GM21529 (cell line): ENCODE results near the gene NPIPB8.
"Not testable (repeated sequence)": the region's sequence is repeated elsewhere in the genome, so short reads cannot be mapped to it uniquely, and the experiment has no call there.

Experiments used
- ATAC-seq: cut with Tn5 transposase; IDR thresholded peaks from one replicate; pipeline ENCODE4 v1.9.1; 2021; ENCODE audit not compliant: unreplicated experiment

The NPIPB8 gene

DNA sequence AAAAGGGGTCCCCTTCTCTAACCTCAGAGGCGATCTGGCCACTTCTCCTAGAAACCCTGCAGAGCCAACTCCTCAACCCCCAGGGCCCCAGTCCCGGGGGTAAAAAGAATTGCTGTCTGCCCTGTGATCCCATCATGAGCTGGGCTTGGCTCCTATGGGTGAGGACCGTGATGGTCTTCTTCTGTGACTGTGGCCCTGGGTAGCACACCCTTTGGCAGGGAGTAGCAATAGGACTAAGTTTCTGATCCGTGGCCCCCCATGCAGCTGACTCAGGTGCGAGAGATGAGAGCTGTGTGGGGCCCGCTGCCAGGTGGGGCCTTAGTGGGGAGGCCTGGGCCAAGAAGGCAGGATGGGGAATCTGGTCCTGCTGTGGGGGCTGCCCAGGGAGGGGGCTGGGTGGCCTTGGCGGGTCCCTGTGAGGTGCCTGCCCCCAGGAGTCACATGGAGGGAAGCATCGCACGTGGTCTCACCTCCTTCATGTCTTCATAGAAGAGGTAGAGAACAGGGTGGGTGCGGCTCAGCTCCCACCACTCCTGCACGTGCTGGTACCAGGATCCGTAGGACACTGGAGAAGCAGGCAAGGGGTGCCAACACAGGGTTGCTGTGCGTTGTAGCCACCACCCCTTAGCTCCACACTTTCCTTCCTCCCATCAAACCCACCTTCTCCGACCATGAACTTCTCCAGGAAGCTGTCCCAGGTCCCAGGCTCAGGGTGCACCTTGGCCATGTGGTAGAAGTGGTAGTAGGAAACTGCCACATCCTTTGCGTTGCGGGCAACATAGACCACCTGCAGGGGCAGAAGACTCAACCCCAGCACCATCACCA, 31.4 kb upstream of the NPIPB8 start:
- ATAC-seq, result no peak

DNA sequence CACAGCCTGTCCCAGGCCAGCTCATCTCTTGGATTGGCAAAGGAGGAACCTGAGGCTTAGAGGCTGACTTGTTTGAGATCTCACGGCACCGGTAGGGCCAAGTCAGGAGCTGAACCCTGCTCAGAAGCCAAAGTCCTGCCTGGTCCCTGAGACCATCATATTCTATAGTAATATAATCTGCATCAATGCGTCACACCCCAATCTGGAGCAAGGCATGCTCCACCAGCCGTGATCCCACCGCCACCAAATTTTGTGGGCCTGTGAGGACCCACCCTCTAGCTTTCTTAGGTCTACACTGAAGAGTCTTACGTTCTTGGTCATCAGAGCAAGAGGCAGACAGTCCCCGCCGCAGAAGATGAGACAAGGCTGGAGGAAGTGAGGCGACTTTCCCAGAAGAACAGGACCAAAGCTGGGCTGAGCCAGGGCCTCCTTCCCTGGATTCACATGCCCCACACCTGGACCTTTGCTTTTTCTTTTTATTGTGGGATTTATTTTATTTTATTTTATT, 30.7 kb upstream of the NPIPB8 start:
- ATAC-seq, result no peak

DNA sequence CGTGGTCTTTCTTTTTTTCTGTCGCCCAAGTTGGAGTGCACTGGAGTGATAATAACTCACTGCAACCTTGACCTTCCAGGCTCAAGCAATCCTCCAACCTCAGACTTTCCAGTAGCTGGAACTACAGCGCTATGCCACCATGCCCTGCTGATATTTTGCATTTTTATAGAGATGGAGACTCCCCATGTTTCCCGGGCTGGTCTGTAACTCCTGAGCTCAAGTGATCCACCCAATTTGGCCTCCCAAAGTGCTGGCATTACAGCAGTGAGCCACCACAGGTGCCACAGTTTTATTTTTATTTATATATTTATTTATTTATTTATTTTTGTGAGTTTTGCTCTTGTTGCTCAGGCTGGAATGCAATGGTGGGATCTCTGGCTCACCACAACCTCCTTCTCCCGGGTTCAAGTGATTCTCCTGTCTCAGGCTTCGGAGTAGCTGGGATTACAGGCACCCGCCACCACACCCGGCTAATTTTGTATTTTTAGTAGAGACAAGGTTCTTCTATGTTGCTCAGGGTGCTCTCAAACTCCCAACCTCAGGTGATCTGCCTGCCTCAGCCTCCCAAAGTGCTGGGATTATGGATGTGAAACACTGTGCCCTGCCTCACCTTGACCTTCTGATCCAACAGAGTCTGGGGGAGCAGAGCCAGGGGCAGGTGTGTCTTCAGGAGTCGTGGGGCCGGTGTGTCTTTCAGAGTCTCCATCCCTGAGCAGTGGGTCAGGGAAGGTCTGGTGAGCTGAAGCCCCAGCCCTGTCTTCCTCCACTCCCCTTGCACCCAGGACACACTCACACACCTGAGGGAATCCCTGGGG, 30.0 kb upstream of the NPIPB8 start:
- ATAC-seq, result not testable (repeated sequence)

DNA sequence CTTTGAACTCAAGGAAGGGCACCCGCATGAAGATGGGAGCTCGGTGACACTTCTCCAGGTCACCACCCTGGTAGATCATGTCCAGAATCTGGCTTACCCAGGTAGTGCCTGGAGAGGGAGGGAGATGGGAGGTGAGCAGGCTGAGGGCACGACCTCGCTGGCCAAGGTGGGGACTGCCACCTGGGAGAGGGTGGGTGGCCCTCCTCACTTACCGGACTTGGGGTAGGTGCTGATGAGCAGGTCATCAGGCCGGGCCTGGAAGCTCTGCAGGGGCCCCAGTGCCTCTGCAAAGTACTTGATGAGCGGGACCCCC, 29.4 kb upstream of the NPIPB8 start:
- not testable (repeated sequence) for ATAC-seq

DNA sequence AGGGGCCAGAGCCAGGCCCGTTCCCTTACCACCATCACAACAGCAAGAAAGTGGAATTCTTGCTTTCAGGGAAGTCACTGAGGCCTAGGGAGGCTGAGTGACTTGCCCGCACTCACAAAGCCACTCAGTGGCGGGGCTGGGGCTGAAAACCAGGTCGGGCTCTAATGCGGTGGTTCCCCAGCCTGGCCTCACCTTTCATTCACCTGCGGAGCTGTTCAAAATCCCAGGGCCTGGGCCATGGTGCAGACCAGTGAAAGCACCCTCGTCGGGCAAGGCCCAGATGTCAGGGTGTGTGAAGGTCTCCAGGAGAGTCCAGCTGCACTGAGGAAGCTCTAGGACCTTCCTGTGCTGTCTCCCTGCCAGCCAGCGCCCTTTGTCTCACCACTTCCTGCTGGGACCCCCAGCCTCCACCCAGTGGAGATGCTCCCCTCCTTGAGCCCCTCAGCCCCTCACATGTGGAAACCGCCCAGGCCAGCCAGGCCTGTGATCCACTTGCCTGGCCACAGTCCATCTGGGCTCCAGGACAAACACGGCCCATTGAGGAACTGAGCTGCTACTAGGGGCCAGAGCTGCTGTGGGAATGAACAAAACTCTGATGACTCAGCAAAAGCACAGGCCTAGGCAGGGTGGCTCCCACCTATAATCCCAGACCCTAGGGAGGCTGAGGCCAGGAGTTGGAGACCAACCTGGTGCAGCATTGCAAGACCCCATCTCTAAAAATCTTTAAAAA, 28.8 kb upstream of the NPIPB8 start:
- ATAC-seq, result not testable (repeated sequence)

DNA sequence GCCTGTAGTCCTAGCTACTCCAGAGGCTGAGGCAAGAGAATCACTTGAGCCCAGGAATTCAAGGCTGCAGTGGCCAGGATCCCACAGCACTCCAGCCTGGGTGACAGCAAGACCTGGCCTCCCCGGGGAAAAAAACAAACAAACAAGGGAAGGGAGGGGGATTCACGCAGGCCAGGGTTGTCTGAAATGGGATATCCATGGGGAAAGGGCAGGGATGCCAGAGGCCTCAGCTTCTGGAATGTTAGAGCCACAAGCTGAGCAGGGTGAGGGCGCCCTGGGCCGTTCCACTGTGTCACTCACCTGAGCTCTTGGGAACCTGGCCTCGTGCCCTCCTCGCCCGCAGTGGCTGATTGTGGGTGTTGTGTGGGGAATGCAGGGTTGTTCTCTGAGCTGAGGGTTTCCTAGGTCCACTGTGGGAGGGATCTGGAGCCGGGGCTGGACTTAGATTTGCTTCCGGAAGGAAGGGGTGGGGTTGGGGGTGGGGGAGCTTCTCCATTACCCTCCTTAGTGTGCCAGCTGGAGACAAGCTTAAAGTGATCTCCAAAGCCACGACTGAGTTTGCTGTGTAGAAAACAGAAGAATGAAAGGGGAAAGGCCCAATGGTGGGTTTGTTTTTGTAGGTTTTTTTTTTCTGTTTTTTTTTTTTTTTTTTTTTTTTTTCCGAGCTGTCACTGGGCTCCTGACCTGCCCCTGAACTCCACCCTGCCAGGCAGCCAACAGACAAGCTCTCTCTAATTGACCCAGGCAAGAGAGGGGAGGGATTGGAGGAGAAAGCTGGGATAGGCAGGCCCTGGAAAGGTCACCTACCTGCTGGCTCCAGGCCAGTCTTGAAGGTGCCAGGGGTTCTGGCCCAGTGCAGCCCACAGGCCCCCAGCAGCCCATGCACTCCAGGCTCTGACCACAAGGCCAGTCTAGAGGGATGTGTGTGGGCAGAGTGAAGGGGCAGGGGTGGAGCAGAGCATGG, 28.0 kb upstream of the NPIPB8 start, which contains the start of gene SULT1A1:
SULT1A1 (minus strand) TSS at position 414 of the 964 bp plus-strand sequence. CDS start 1,189 bp downstream, outside the sequence.
- no peak for ATAC-seq

DNA sequence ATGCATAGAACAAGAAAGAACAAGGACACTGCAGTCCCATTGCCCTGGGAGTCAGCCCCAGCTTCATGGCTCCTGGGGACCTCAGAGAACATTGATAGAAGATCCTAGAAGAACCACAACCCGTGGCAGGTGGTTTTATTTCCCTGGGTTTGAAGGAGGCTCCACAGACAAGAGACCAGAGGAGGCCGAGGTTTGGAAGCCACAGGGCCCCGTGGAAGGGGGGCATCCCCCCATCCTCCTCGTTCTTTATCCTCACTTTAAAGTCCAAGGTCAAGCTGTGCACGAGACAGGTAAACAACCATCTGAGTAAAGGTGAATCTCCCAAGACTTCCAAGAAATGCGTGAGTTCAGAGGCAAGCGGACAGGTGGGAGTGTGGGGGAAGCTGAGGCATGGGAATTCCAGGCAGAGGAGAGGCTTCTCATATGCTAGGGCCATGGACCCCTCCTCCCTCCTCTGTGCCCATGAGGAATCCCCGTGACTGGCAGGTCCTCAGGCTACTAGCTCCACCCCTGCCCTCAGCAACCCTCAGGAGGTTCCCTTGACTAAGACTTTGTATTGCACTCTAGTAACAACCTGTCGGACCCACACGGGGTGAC, 27.2 kb upstream of the NPIPB8 start:
- no peak for ATAC-seq

DNA sequence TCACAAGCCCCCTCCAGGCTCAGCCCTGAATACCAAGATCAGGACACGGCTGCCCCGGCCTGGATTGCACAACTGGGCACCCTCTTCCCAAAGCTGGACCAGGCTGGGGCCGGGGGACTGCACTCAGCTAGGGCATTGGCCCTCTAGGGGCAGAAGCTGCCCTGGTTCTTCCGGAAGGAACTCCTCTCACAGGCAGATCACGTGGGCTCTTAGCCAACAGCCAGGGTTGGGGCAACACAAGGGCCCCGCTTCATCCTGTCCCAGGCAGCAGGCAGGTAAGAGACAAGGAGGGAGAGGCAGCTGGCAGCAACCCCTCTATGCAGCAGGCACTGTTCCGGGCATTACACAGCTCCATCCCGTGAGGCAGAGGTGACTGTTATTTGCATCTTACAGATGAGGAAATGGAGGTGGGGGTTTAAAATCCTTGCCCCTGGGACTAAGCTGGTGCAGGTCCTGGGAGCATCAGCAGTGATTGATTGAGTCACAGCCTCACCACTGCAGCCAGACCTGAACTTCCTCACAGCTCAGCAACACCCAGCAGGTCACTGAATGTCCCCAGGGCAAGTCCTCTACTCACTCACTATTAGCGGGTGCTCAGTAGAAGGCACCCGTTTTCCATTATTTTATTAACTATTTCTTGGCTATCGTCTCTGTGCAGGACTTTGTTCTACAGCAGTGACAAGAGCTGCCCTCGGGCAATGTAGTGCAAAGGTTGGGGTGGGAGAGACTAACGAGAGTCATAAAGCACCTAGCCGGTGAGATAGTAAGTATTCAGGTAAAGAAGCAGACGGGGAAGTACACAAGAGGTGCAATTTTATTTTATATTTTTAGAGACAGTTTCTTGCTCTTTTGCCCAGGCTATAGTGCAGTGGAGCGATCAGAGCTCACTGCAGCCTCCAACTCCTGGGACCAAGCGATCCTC, 25.2 kb upstream of the NPIPB8 start:
- peak; percentile 72 for ATAC-seq

DNA sequence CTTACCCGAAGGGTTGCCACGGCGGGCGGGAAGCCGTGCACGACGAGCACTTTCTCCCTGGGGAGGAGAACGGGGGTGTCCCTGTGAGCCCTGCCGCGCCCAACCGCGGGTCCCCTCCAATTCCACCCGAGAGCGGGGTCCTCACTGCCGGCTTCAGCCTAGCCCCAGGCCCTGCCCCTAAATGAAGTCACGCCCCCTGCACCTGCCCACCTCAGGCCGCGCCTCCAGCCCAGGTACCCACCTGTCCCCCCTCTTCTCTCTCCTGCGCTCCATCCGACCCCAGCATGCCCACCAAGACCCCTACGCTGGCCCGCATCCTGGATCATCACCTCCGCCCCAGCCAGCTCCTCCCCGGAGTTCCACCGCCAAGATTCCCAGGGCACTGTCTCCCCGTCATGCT, 24.0 kb upstream of the NPIPB8 start:
- ATAC-seq, result not testable (repeated sequence)

DNA sequence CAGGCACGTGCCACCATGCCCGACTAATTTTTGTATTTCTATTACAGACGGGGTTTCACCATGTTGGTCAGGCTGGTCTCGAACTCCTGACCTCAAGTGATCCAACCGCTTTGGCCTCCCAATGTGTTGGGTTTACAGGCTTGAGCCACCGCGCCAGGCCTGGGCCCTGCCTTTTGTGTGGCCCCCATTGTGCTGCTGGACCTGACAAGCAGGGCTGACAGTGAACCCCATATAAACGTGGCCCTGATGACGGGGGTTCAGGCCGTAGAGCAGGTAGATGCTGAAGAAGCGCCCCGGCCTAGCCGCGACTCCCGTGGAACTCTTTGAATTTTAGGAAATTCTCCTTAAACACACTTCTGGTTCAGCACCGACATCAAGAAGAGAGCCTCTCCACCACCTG, 23.3 kb upstream of the NPIPB8 start:
- not testable (repeated sequence) for ATAC-seq

DNA sequence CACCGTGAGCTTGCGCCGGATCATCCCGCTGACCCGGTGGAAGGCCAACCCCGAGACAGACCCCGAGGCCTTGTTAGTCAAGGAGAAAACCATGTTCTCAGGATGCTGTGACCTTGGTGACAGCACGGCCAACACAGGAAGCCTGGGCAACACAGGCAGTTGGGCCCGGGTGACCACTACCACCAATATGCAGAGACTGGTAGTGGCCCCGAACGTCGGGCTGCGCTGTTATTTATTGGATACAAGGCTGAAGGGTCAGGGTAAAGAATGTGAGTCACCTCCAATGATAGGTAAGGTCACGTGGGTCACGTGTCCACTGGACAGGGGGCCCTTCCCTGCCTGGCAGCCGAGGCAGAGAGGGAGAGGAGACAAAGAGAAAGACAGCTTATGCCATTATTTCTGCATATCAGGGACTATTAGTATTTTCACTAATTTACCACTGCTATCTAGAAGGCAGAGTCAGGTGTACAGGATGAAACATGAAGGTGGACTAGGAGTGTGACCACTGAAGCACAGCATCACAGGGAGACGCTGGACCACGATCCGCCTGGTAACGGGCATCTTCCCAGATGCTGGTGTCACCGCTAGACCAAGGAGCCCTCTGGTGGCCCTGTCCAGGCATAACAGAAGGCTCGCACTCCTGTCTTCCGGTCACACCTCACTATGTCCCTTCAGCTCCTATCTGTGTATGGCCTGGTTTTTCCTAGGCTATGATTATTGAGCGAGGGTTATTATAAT, 22.2 kb upstream of the NPIPB8 start:
- not testable (repeated sequence) for ATAC-seq

DNA sequence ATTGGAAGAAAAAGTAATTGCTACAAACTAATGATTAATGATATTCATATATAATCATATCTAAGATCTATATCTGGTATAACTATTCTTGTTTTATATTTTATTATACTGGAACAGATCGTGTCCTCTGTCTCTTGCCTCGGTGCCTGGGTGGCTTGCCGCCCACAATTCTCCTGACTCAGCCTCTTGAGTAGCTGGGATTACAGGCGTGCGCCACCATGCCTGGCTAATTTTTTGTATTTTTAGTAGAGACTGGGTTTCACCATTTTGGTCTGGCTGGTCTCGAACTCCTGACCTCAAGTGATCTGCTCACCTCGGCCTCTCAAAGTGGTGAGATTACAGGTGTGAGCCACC, 21.7 kb upstream of the NPIPB8 start:
- not testable (repeated sequence) for ATAC-seq

DNA sequence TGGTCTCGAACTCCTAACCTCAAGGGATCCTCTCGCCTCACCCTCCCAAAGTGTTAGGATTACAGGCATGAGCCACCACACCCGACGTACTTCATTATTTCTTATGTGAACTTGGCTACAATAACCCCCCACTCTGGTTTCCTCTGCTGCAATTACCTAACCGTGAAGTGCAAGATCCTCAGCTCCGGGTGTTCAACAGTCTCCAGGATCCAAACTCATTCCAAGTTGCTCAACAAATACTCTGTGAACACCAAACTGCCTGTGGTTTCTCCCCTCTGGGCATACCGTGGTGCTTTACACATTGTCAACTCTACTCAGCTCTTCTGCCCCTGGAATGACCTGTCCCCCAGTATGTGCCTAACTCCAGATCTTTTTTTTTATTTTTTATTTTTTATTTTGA, 21.2 kb upstream of the NPIPB8 start:
- no peak for ATAC-seq

DNA sequence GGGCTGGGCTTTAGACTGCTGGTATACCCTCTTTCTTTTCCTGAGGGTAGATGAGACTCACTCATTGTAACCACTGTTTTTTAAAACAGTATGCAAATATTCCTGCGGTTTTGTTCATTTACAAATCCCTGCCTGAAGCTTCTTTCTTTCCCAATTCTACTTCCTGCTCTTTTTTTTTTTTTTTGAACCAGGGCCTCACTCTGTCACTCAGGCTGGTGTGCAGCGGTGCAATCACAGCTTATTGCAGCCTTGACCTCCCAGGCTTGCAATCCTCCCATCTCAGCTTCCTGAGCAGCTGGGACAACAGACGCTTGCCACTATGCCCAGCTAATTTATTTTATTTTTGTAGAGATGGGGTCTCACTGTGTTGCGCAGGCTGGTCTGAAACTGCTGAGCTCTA, 20.0 kb upstream of the NPIPB8 start:
- no peak for ATAC-seq

DNA sequence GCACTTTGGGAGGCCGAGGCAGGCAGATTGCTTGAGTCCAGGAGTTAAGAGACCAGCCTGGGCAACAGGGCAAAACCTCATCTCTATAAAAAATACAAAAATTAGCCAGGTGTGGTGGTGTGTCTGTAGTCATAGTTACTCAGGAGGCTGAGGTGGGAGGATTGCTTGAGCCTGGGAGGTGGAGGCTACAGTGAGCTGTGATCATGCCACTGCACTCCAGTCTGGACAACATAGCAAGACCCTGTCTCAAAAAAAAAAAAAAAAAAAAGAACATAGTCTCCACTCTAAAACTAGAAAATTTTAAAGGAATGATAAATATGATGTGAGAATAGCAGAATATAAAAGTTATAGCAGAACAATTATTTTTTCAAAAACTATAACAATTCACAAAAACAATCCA, 17.5 kb upstream of the NPIPB8 start:
- ATAC-seq, result not testable (repeated sequence)

DNA sequence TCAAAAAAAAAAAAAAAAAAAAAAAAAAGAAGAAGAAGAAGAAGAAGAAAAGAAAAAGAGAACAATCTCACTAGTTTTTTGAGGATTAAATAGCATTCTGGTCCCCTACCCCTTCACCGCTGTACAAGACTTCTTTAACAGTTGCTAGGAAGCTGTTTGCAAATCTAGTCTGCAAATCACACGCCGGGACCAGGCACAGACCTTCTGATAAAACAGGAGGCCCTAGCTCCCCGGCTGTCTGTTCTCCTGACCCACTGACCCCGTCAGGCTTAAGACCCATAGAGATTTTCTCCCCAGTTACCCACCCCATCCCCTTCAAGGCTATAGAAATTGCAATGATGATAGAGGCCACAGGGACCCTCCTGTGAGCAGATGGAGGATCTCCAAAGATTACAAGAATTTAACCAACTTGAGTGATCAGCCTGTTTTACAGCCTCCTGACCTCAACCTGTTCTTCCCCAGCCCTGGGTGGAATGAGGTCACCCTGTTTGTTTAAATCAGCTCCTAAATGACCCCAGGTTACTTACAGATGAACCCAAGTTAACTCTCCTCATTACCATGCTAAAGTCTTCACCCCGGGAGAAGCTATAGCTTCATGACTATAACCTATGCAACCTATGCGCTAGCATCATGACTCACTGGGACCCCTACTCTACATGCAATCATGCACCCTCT, 16.2 kb upstream of the NPIPB8 start:
- ATAC-seq, result no peak

DNA sequence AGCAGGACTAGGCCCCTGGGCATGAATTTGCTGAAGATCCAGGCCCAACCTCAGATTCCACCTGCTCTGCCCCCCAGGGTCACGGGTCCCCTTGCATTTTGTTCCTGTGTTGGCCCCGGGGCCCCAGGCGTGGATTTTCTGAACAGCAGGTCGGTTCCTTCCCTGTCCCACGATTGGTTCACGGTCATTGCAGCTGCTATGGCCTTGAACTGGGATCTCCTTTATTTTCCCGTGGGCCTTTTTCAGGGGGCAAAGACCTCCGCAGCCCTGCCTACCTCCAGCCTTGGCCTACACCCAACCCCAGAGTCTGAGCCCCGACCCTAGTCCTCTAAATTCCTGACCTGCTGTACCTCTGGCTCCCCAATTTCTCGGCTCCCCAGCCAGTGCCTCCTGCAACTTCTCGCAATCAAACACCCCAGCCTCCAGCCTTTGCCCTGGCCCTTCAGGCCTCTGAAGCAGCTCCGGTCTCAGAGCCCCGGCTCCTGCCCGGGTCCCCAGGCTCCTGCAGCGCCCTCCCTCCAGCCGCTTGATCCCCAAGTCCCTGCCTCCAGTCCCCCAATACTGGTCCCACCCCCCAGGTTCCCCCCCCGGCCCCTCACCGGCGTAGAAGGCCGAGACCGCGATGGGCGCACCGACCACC, 15.2 kb upstream of the NPIPB8 start:
- ATAC-seq, result not testable (repeated sequence)
